ELR (cell line): ENCODE results near the gene KLF11.
"Not testable (repeated sequence)": the region's sequence is repeated elsewhere in the genome, so short reads cannot be mapped to it uniquely, and the experiment has no call there.

Experiments
- DNase-seq: peaks from one replicate; pipeline ENCODE4 v3.0.0-alpha.2; 2015; ENCODE audit warnings: low read depth

The KLF11 gene

GRCh38 chr2:10026940-10027569 lies 16.3 kb upstream of the KLF11 start:
- no peak for DNase-seq

- DNase-seq = no peak
Observed at GRCh38 chr2:10027660-10028330, 15.6 kb upstream of the KLF11 start.

- no peak for DNase-seq
Observed at GRCh38 chr2:10028407-10028987, 14.9 kb upstream of the KLF11 start.

GRCh38 chr2:10028988-10029874 lies 14.1 kb upstream of the KLF11 start:
- DNase-seq = no peak

- DNase-seq = no peak
Observed at GRCh38 chr2:10029875-10030223, 13.5 kb upstream of the KLF11 start.

GRCh38 chr2:10030311-10030736 lies 13.0 kb upstream of the KLF11 start:
- no peak for DNase-seq

- not testable (repeated sequence) for DNase-seq
Observed at GRCh38 chr2:10030798-10031197, 12.6 kb upstream of the KLF11 start.

- DNase-seq = no peak
Observed at GRCh38 chr2:10031886-10032745, 11.2 kb upstream of the KLF11 start.

GRCh38 chr2:10032746-10033105 lies 10.6 kb upstream of the KLF11 start:
- DNase-seq = no peak

- no peak for DNase-seq
Observed at GRCh38 chr2:10033251-10034006, 9.9 kb upstream of the KLF11 start.

- DNase-seq = no peak
Observed at GRCh38 chr2:10034333-10035052, 8.9 kb upstream of the KLF11 start.

GRCh38 chr2:10035053-10035422 lies 8.3 kb upstream of the KLF11 start:
- no peak for DNase-seq

GRCh38 chr2:10035633-10036032 lies 7.7 kb upstream of the KLF11 start:
- DNase-seq = no peak

- DNase-seq = peak; percentile 51
Observed at GRCh38 chr2:10036095-10036884, 7.1 kb upstream of the KLF11 start.

GRCh38 chr2:10038123-10038522 lies 5.2 kb upstream of the KLF11 start:
- no peak for DNase-seq

- DNase-seq = no peak
Observed at GRCh38 chr2:10038716-10039115, 4.6 kb upstream of the KLF11 start.

- DNase-seq = no peak
Observed at GRCh38 chr2:10039658-10040410, 3.5 kb upstream of the KLF11 start.

- DNase-seq = no peak
Observed at GRCh38 chr2:10041711-10042110, 1.6 kb upstream of the KLF11 start.
